ENCODE measurements around the gene GJE1.
A peak's percentile ranks its signal among the peaks of the same experiment; 100 is the strongest.
"Not testable (repeated sequence)": the region's sequence is repeated elsewhere in the genome, so short reads cannot be mapped to it uniquely, and the experiment has no call there.

The GJE1 gene

GRCh38 chr6:142132625-142133024 lies at the start of gene GJE1:
TSS of gene GJE1 (plus strand) at chr6:142132925. CDS start at chr6:142133159, 234 bp downstream.
- DNase-seq (ENCODE audit: low read depth) = no peak

- no peak for DNase-seq (ENCODE audit: low read depth)
These were observed 44.5 kb upstream of the GJE1 start for GRCh38 chr6:142087950-142088857.

DNA sequence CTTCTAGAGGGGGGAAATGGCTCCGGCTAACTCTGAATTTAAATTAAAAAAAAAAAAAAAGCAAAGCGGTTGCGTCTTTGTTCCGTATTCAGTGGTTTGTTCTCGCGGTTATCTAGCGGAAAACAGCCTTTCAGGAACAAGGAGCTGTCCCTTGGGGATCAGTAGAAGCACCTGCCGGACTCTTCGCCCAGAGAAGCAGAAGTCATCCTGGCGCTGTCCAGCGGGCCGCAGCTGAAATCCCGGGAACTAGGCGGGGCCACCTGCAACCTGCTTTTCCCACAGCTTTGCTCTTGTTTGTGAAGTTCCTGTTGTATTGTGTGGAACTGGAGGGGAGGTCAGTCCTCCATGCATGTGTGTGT lies 43.9 kb upstream of the GJE1 start:
- DNase-seq (ENCODE audit: low read depth) = no peak

- DNase-seq (ENCODE audit: low read depth) = not testable (repeated sequence)
These were observed 27.9 kb upstream of the GJE1 start for GRCh38 chr6:142104820-142105219.

DNA sequence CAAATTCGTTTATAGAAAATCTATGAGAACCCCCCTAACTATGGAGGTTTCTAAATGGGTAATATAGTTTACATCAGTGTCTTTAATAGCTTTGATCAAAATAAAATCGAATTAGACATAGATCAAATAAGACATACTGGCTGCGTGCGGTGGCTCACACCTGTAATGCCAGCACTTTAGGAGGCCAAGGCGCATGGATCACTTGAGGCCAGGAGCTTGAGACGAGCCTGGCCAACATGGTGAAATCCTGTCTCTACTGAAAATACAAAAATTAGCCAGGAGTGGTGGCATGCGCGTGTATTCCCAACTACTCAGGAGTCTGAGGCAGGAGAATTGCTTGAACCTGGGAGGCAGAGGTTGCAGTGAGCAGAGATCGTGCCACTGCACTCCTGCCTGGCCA lies 21.9 kb upstream of the GJE1 start:
- not testable (repeated sequence) for DNase-seq (ENCODE audit: low read depth)

DNA sequence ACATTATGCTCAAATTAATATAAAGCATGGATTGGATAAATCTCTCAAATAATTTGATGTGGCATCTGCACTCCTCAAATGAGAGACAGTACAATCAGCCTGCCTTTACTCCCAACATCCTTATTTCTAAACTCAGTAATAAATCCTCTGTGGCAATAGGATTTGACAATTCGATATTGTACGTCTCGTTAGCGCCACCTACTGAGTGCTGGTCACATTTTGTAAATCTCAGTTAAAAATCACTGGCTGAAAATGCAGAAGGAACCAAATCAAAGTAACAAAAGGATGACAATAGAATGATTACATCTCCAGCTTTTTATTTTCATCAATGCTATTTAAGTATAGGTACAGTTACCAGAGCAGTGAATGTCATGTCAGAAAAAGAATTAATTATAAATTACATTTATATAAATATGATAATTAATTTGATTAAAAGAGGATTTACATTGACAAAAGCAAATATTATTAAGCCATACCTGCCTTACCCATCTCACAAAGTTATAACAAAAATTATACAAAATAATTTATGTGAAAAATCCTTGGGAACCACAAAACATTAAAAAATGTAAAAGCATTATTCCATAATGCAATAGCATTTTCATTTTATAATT lies 20.2 kb upstream of the GJE1 start:
- peak; percentile 51 for DNase-seq (ENCODE audit: low read depth)

DNA sequence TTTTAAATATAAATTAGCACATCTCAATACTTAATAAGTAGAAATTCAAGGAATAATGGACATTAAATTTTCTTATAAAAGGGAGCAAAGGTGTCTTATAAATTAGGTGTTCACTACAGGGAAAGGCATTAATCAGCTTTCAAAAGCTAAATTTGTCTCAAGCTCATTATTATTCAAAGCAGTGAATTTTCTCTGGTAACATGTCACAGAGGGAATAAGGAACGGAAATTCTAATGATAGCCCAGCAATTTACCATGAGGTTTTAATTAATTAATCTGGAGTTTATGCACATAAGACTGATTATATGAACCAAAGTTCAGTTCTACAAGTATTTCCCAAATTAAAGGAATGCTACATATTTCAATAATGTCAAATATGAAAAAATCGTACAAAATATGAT lies 15.4 kb upstream of the GJE1 start:
- DNase-seq (ENCODE audit: low read depth) = no peak

- DNase-seq (ENCODE audit: low read depth) = no peak
These were observed 14.4 kb upstream of the GJE1 start for GRCh38 chr6:142118328-142118727.

GRCh38 chr6:142118925-142119324 lies 13.8 kb upstream of the GJE1 start:
- DNase-seq (ENCODE audit: low read depth) = no peak

DNA sequence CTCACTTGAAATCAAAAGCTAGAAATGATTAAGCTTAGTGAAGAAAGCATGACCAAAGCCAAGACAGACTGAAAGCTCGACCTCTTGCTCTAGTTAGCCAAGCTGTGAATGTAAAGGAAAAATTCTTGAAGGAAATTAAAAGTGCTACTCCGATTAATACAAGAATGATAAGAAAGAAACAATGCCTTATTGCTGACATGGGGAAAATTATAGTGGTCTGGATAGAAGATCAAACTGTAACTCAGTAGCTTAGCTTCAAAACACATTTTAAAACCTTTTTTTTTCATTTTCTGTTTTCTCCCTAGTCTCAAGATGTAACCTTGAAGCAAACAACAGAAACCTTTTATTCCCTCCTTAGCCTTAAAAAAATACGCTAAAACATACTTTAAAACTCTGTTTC lies 11.4 kb upstream of the GJE1 start:
- no peak for DNase-seq (ENCODE audit: low read depth)

DNA sequence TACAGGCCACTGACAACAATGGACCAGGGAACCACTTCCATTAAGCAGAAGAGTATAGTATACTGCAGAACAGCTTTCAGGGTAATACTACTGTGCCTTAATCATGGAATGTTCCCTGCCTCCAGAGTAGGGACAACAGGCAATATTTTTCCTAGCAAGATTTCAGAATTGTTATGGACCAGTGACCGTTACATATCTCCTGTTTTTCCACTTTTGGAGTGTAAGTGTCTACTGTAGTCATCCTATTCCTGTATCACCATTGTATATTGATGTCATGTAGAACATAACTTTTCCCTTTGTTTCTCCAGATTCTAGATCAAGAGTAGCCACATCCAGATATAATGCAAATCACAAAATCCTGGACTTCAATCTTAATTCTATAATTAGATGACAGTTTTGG lies 1.9 kb upstream of the GJE1 start:
- DNase-seq (ENCODE audit: low read depth) = no peak

DNA sequence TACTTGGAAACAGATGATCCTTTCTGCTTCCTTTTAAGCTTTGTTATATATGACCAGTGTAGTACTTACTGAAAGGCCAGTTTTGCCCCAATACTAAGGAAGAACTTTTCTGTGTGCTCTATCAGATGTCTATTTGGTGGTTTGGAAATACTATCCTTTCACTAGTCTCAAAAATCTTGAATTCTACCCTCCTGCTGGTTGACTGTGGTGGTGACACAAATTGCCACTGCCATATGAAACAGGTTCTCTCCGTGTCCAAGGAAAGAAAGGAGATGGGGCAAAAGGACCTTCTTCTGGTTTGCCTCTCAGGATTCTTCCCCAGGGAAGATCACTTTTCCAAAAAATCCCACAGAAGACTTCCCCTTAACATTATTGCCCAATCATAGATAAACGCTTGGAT lies 6.2 kb downstream of the GJE1 start:
- no peak for DNase-seq (ENCODE audit: low read depth)

DNA sequence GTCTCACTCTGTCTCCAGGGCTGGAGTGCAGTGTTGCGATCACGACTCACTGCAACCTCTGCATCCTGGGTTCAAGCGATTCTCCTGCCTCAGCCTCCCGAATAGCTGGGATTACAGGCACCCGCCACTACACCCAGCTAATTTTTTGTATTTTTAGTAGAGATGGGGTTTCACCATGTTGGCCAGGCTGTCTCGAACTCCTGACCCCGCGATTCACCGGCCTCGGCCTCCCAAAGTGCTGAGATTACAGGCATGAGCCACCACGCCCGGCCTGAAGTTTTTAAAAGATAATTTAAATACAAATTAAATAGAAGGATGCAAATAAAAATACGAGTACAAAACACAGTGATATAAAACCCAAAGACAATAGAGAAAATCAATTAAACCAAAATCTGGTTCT lies 8.8 kb downstream of the GJE1 start:
- DNase-seq (ENCODE audit: low read depth) = not testable (repeated sequence)

GRCh38 chr6:142146828-142147662 lies 14.3 kb downstream of the GJE1 start, which contains the start of the genes NMBR and VTA1:
TSS of gene NMBR (minus strand) at chr6:142147122. CDS start at chr6:142088658, 58,464 bp downstream.
TSS of gene VTA1 (plus strand) at chr6:142147263. CDS start at chr6:142147288, 25 bp downstream.
- DNase-seq (ENCODE audit: low read depth) = peak; percentile 95

- no peak for DNase-seq (ENCODE audit: low read depth)
These were observed 20.0 kb downstream of the GJE1 start for GRCh38 chr6:142152746-142153145.

DNA sequence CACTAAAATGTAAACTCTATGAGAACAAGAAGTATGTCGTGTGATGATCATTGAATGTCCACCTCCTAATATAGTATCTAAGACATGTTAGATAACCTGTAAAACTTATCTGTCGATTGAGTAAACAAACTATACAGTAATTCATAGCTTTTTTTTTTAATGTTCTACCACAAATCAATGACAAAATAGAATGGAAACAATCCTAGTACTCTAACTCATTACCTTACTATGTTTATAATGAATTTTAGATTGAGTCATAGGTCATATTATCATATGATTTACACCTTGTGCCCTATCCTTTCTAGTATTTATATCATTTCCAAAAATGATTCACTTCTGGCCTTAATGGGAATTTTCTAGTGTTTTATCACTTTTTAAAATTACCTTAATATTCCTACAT lies 20.5 kb downstream of the GJE1 start:
- DNase-seq (ENCODE audit: low read depth) = no peak

GRCh38 chr6:142154336-142154735 lies 21.6 kb downstream of the GJE1 start:
- no peak for DNase-seq (ENCODE audit: low read depth)

DNA sequence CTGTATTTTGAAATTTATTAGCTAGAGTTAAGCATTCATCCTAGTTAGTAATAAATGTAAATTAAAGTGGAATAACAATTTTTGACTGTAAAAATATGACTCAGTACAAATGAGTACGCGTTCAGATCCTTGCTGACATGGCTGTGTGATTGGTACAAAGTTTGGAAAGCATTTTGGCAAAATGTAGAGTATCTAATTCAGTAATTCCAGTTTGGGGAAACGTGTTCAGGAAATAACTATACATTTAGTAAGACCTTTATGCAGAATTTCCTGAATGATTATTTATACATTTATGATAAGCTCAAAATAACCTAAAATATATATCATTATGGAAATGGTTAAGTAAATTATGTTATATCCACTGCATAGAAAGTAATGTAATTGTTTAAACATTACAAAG lies 22.4 kb downstream of the GJE1 start:
- no peak for DNase-seq (ENCODE audit: low read depth)

DNA sequence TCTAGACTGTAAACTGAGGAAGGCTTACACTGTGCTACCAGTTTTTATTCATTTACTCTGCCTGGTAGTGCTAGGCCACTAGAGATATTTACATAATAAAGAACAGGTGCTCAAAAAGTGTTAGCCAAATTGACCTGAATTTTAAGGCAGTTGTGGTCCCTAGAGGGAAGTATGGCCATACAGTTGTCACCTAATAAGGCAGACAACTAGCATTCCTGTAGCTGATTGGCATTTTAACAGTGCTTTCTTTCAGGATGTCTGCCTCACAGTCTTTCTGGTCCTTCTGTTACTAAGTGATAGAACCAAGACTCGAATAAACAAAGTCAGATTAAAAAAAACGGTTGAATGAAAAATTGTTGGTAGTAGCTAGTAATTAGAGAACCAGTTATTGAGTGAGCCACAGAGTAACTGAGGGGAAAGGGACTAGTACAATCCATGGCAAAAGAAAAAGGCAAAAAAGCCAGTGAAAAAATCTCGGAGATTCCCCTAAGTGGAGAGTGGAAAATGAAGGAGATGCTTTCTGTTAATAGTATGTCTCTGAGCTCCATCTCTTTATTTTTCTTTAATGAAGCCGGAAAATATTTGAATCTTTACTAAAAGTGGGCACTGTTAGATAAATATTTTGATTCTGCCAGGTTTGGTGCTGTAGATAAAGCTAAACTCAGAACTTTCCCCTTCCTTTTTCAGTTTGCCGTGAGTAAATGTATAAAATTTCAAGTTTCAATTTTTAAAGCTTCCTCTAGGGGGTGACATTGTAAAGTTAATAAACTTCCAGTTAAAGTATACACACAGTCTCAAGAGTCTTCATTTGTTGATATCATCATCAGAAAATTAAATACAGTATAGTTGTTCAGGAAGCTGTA lies 23.4 kb downstream of the GJE1 start:
- no peak for DNase-seq (ENCODE audit: low read depth)

DNA sequence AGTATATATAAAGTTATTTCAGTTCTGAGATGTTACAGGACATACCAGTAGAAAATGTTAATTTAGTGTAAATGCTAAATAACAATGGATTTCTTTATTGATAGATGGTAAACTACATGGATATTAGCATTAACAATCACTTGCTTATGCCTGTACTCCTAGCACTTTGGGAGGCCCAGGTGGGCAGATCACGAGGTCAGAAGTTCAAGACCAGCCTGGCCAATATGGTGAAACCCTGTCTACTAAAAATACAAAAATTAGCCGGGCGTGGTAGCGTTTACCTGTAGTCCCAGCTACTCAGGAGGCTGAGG lies 24.0 kb downstream of the GJE1 start:
- DNase-seq (ENCODE audit: low read depth) = not testable (repeated sequence)

GRCh38 chr6:142162780-142163179 lies 30.1 kb downstream of the GJE1 start:
- DNase-seq (ENCODE audit: low read depth) = no peak

- DNase-seq (ENCODE audit: low read depth) = no peak
These were observed 32.5 kb downstream of the GJE1 start for GRCh38 chr6:142165227-142165626.

All from stimulated activated CD8-positive, alpha-beta memory T cell treated with anti-CD3 and anti-CD28 coated beads, Interleukin-12 subunit alpha, Interleukin-12 subunit beta, amount 100 ng/mL, for 1 hour (primary cell).